H1 (cell line): ENCODE data around the gene CTDNEP1. TPM values are rescaled to one million over a fixed set of nuclear protein-coding genes. Genes with fewer than 3 reads are reported as not detected.
A peak's percentile ranks its signal among the peaks of the same experiment; 100 is the strongest.

Source experiments
- CTCF ChIA-PET: fragments of 300-600 bp; sonication (Branson Sonifier 250); formaldehyde crosslinking; loops from one replicate; lab custom pipeline; 2021; ENCODE audit not compliant: partially characterized antibody; lab: Charles Lee
- POLR2A ChIA-PET: fragments of 300-600 bp; sonication (Branson Sonifier 250); formaldehyde crosslinking; loops from one replicate; lab custom pipeline; 2021; ENCODE audit warnings: inconsistent platforms; ENCODE audit not compliant: partially characterized antibody; lab: Charles Lee
- DNase-seq, 2 experiments: peaks; one replicate each; pipeline versions ENCODE4 v3.0.0 to v3.0.0-alpha.2; 2010 to 2022; ENCODE audit warnings: low spot score in 2 of 2, low read depth in 1 of 2, mixed read lengths in 1 of 2
- FAIRE-seq: peaks from 2 replicates; lab custom pipeline; 2011; peaks lifted over from hg19 to GRCh38; lab: Jason Lieb, UNC
- H2AFZ ChIP-seq: 2 replicates; pipeline ENCODE4 v1.8.1; 2012; ENCODE audit warnings: low read length, inconsistent platforms
- H2AK5ac ChIP-seq: 2 replicates; pipeline ENCODE4 v1.6.1; 2013; ENCODE audit warnings: low read depth, low read length
- H2BK120ac ChIP-seq: replicated peaks from 2 replicates; pipeline ENCODE3; 2013; ENCODE audit warnings: low read depth, low read length, inconsistent platforms
- H2BK12ac ChIP-seq: 2 replicates; pipeline ENCODE4 v1.6.1; 2013; ENCODE audit warnings: low read depth, low read length
- H2BK15ac ChIP-seq: 2 replicates; pipeline ENCODE4 v1.6.1; 2013; ENCODE audit warnings: low read length
- H2BK20ac ChIP-seq: 2 replicates; pipeline ENCODE4 v1.6.1; 2013; ENCODE audit warnings: low read length
- H2BK5ac ChIP-seq: 2 replicates; pipeline ENCODE4 v1.6.1; 2013; ENCODE audit warnings: low read depth, low read length
- H3K14ac ChIP-seq: 2 replicates; pipeline ENCODE4 v1.6.1; 2013; ENCODE audit warnings: inconsistent platforms; ENCODE audit not compliant: insufficient read length
- H3K18ac ChIP-seq: 2 replicates; pipeline ENCODE4 v1.6.1; 2013; ENCODE audit warnings: low read length; ENCODE audit errors: extremely low read depth
- H3K23ac ChIP-seq: 2 replicates; pipeline ENCODE4 v1.6.1; 2013; ENCODE audit warnings: inconsistent platforms; ENCODE audit not compliant: insufficient read length
- H3K23me2 ChIP-seq: 2 replicates; pipeline ENCODE4 v1.6.1; 2013; ENCODE audit warnings: low read depth, low read length
- H3K27ac ChIP-seq: 2 replicates; pipeline ENCODE4 v1.6.1; 2011; ENCODE audit warnings: low read depth, low read length, inconsistent platforms
- H3K27me3 ChIP-seq, 4 experiments: replicated peaks in 1 of 4; 1 replicate in 1 of 4; 2 replicates in 3 of 4; pipeline versions ENCODE4 v1.6.1 to v1.8.1; 2011 to 2013; ENCODE audit warnings: low read length in 3 of 4, mild to moderate bottlenecking in 3 of 4, inconsistent platforms in 2 of 4, mixed read lengths in 2 of 4, moderate library complexity in 1 of 4; ENCODE audit not compliant: control insufficient read depth in 3 of 4, insufficient read depth in 3 of 4; ENCODE audit errors: extremely low read depth in 1 of 4
- H3K36me3 ChIP-seq, 4 experiments: 2 replicates each; pipeline versions ENCODE4 v1.6.1 to v1.8.1; 2011 to 2013; ENCODE audit warnings: mild to moderate bottlenecking in 4 of 4, low read length in 3 of 4, moderate library complexity in 2 of 4, control low read depth in 1 of 4, inconsistent platforms in 1 of 4; ENCODE audit not compliant: insufficient read depth in 4 of 4, control insufficient read depth in 2 of 4
- H3K4ac ChIP-seq: replicated peaks from 2 replicates; pipeline ENCODE3; 2013; ENCODE audit warnings: low read length, low read depth, mixed read lengths, inconsistent platforms; ENCODE audit not compliant: insufficient read length
- H3K4me1 ChIP-seq, 4 experiments: replicated peaks in 1 of 4; 1 replicate in 1 of 4; 2 replicates in 3 of 4; pipeline versions ENCODE4 v1.6.1 to v1.8.1; 2011 to 2013; ENCODE audit warnings: low read length in 3 of 4, inconsistent platforms in 2 of 4, mixed read lengths in 1 of 4; ENCODE audit not compliant: insufficient read depth in 4 of 4, control insufficient read depth in 3 of 4
- H3K4me2 ChIP-seq, 2 experiments: 2 replicates each; pipeline versions ENCODE4 v1.6.1 to v1.8.1; 2011 to 2013; ENCODE audit warnings: low read depth in 2 of 2, low read length in 2 of 2, control low read depth in 1 of 2, inconsistent platforms in 1 of 2, mild to moderate bottlenecking in 1 of 2; ENCODE audit not compliant: insufficient read depth in 1 of 2
- H3K4me3 ChIP-seq, 4 experiments: fragments of 200-600, 300-600 bp in 1 of 4; sonication (generic), shearing (Covaris generic), sonication (Bioruptor Twin) in 1 of 4; 2 replicates each; pipeline versions ENCODE4 v1.5.1 to v1.8.1; 2011 to 2016; ENCODE audit warnings: low read length in 4 of 4, low read depth in 3 of 4, control low read depth in 2 of 4, inconsistent platforms in 2 of 4, mild to moderate bottlenecking in 2 of 4, mixed read lengths in 1 of 4, moderate library complexity in 1 of 4; ENCODE audit not compliant: insufficient read depth in 2 of 4; ENCODE audit errors: extremely low read depth in 1 of 4
- H3K56ac ChIP-seq: replicated peaks from 2 replicates; pipeline ENCODE3; 2013; ENCODE audit warnings: low read depth, mild to moderate bottlenecking, mixed read lengths, low read length, inconsistent platforms; ENCODE audit not compliant: insufficient read length
- H3K79me1 ChIP-seq: 2 replicates; pipeline ENCODE4 v1.6.1; 2013; ENCODE audit warnings: low read depth, low read length, control low read depth
- H3K79me2 ChIP-seq, 2 experiments: 2 replicates each; pipeline versions ENCODE4 v1.6.1 to v1.8.1; 2012 to 2013; ENCODE audit warnings: low read length in 2 of 2, mild to moderate bottlenecking in 2 of 2, inconsistent platforms in 1 of 2; ENCODE audit not compliant: insufficient read depth in 2 of 2, control insufficient read depth in 1 of 2
- H3K9ac ChIP-seq, 4 experiments: replicated peaks in 1 of 4; 1 replicate in 1 of 4; 2 replicates in 3 of 4; pipeline versions ENCODE4 v1.6.1 to v1.8.1; 2011 to 2013; ENCODE audit warnings: low read depth in 3 of 4, low read length in 3 of 4, control low read depth in 2 of 4, mild to moderate bottlenecking in 2 of 4, moderate library complexity in 2 of 4, inconsistent platforms in 1 of 4; ENCODE audit errors: extremely low read depth in 1 of 4
- H3K9me3 ChIP-seq, 2 experiments: 2 replicates each; pipeline versions ENCODE4 v1.6.1 to v1.8.1; 2012 to 2013; ENCODE audit warnings: mild to moderate bottlenecking in 2 of 2, moderate library complexity in 2 of 2, control low read depth in 1 of 2, inconsistent platforms in 1 of 2, low read depth in 1 of 2, low read length in 1 of 2, mixed read lengths in 1 of 2; ENCODE audit not compliant: insufficient read depth in 2 of 2
- H4K20me1 ChIP-seq, 2 experiments: replicated peaks in 1 of 2; 2 replicates each; pipeline versions ENCODE3 to v1.8.1; 2011 to 2013; ENCODE audit warnings: inconsistent platforms in 2 of 2, low read length in 2 of 2, mild to moderate bottlenecking in 1 of 2; ENCODE audit not compliant: insufficient read depth in 2 of 2, control insufficient read depth in 1 of 2
- H4K5ac ChIP-seq: 2 replicates; pipeline ENCODE4 v1.6.1; 2013; ENCODE audit warnings: low read length, low read depth, mixed read lengths, inconsistent platforms; ENCODE audit not compliant: insufficient read length
- H4K8ac ChIP-seq: 2 replicates; pipeline ENCODE4 v1.8.0; 2013; ENCODE audit warnings: mild to moderate bottlenecking, moderate library complexity, low read length, inconsistent platforms; ENCODE audit not compliant: insufficient read depth; ENCODE audit errors: extremely low read depth
- H4K91ac ChIP-seq: replicated peaks from 2 replicates; pipeline ENCODE3; 2013; ENCODE audit warnings: low read length, mixed read lengths, inconsistent platforms; ENCODE audit not compliant: insufficient read length
- BACH1 ChIP-seq: IDR thresholded peaks from 2 replicates; pipeline ENCODE4 v1.6.1; 2012; ENCODE audit warnings: low read length, improper control_type of control experiment
- CHD1 ChIP-seq: IDR thresholded peaks from 2 replicates; pipeline ENCODE4 v1.6.1; 2012; ENCODE audit warnings: low read depth, low read length, improper control_type of control experiment
- CREB1 ChIP-seq: IDR thresholded peaks from 2 replicates; pipeline ENCODE4 v1.6.1; 2012; ENCODE audit warnings: inconsistent platforms
- GABPA ChIP-seq: IDR thresholded peaks from 2 replicates; pipeline ENCODE4 v1.6.1; 2011; ENCODE audit warnings: mild to moderate bottlenecking, low read length, moderate library complexity, borderline replicate concordance; ENCODE audit not compliant: insufficient read depth
- KDM4A ChIP-seq: IDR thresholded peaks from one replicate; pipeline ENCODE4 v1.7.1; 2012; ENCODE audit warnings: low read depth, mild to moderate bottlenecking, moderate library complexity, low read length, inconsistent platforms; ENCODE audit not compliant: severe bottlenecking
- POLR2AphosphoS5 ChIP-seq: IDR thresholded peaks from 2 replicates; pipeline ENCODE4 v1.6.1; 2011; ENCODE audit warnings: low read depth, low read length
- RBBP5 ChIP-seq: IDR thresholded peaks from 2 replicates; pipeline ENCODE4 v1.7.1; 2012; ENCODE audit warnings: low read depth, mild to moderate bottlenecking, inconsistent platforms, low read length, moderate library complexity, borderline replicate concordance
- SAP30 ChIP-seq: fragments of 300-600 bp; sonication (generic); IDR thresholded peaks from 2 replicates; pipeline ENCODE4 v1.7.1; 2012; ENCODE audit warnings: low read length, moderate library complexity, mild to moderate bottlenecking, inconsistent platforms; ENCODE audit not compliant: insufficient read depth, insufficient replicate concordance
- SP4 ChIP-seq: IDR thresholded peaks from 2 replicates; pipeline ENCODE4 v1.6.1; 2012; ENCODE audit warnings: low read length, inconsistent platforms
- SRF ChIP-seq: IDR thresholded peaks from 2 replicates; pipeline ENCODE4 v1.6.1; 2011; ENCODE audit warnings: mild to moderate bottlenecking, low read depth, low read length, moderate library complexity
- ZNF274 ChIP-seq: IDR thresholded peaks from 2 replicates; pipeline ENCODE4 v1.7.0; 2012; ENCODE audit warnings: low read length, borderline replicate concordance; ENCODE audit errors: extremely low read depth
- WGBS, 2 experiments: shearing (Covaris generic) in 1 of 2; methylation state at CpG; one replicate each; pipeline versions ENCODE4 v1.1.6 to v1.1.7; 2013 to 2015; ENCODE audit warnings: low lambda C conversion rate in 2 of 2, mixed read lengths in 2 of 2, inconsistent platforms in 1 of 2, low coverage in 1 of 2, missing lambda C conversion rate in 1 of 2; ENCODE audit not compliant: insufficient replicate concordance in 2 of 2, insufficient coverage in 1 of 2, insufficient read length in 1 of 2; ENCODE audit errors: extremely low coverage in 1 of 2, missing lambda C conversion rate in 1 of 2; 5-methylcytosine and 5-hydroxymethylcytosine counted together
- polyA plus RNA-seq, 7 experiments: library from polyadenylated mRNA; depleted of rRNA in 3 of 7; stranded (reverse) in 5 of 7; unstranded in 2 of 7; fragments of >200 nt in 5 of 7; fragments of 200-250 nt in 2 of 7; gene quantifications; 1 replicate in 5 of 7; 2 replicates in 1 of 7; 4 replicates in 1 of 7; pipeline versions ENCODE4 v1.2.1 to v1.2.3, GENCODE V29; 2011 to 2013; ENCODE audit warnings: missing spikeins in 2 of 7, mixed read lengths in 2 of 7
- total RNA-seq: library from RNA; stranded (reverse); fragmentation: NEBNext Ultra II Directional; extraction: Animal tissue kit (Norgen Biotek cat#: 25700); gene quantifications from 2 replicates; pipeline ENCODE4 v1.2.1, GENCODE V29; 2021

CTDNEP1 gene
- total and polyA plus RNA-seq, 2 of the 8 experiments (the other 6 are each of a cell fraction or from before 2014, with no cell fraction given) = 114 to 123 TPM

- peaks cover 3% of the 10 kb centered on the region; the same call in 1 of the 2 replicates for H3K79me1 ChIP-seq
- H2BK5ac ChIP-seq = peak overlapping the region; percentile 82; the same call in 1 of the 2 replicates
- H3K56ac ChIP-seq = no peak overlapping the region
- no peak overlapping the region for H4K91ac ChIP-seq
- peaks cover 0 to 45% of the 10 kb centered on the region in 2 experiments; a peak in 2 of 4 replicates for H3K79me2 ChIP-seq
- 3% methylated on average over 41 of the region's 45 CpGs; no CpG with 5 or more reads in 1 of the 2 experiments for WGBS, 2 experiments
- no peaks in the 10 kb centered on the region for H3K27me3 ChIP-seq
- H3K4ac ChIP-seq = no peak overlapping the region
- DNase-seq (peak; percentile 99 to 100), FAIRE-seq (peak; percentile 90)
- ChIA-PET POLR2A (interaction anchor here (0.7 to 3.7 kb wide), 22 partner anchors 9 to 190 kb away, joined by 3 to 22 read pairs (median 4); partner anchors contain the start of genes CLDN7, CTDNEP1, DVL2 and ELP5), CTCF (interaction anchor here (0.6 to 2.1 kb wide), 17 partner anchors 11 to 478 kb away, joined by 3 to 16 read pairs (median 3); partner anchors contain the start of genes DVL2, GABARAP, PHF23 and SLC16A11)
- peak overlapping the region; percentile 86 for H3K27ac ChIP-seq
- H2BK12ac ChIP-seq = 0 out of 2 replicates have a peak overlapping the region, but pooled peaks have one; percentile 39
- H3K23ac ChIP-seq = no peak overlapping the region
- H3K4me2 ChIP-seq = peak overlapping the region; percentile 69 to 87
- H3K18ac ChIP-seq = peak overlapping the region; percentile 53
- H4K8ac ChIP-seq = no peak overlapping the region
- H3K14ac ChIP-seq = no peak overlapping the region
- no peaks in the 10 kb centered on the region for H3K9me3 ChIP-seq
- H2BK20ac ChIP-seq = no peak overlapping the region
- H3K36me3 ChIP-seq = no peaks in the 10 kb centered on the region
- H2BK15ac ChIP-seq = 0 out of 2 replicates have a peak overlapping the region, but pooled peaks have one; percentile 2
- no peak overlapping the region for H2AK5ac ChIP-seq
- no peaks in the 10 kb centered on the region for H4K20me1 ChIP-seq
- H4K5ac ChIP-seq = no peak overlapping the region
- peaks cover 26% of the 10 kb centered on the region; the same call in 1 of the 2 replicates for H3K23me2 ChIP-seq
- H2BK120ac ChIP-seq = no peak overlapping the region
- no peak overlapping the region for H2AFZ ChIP-seq
- H3K4me1 ChIP-seq = peaks cover 9 to 45% (median 28%) of the 10 kb centered on the region in 4 experiments
- peak overlapping the region in 3 of 4 experiments; percentile 35 to 71 (median 66); a peak in 5 of 7 replicates for H3K9ac ChIP-seq
- peak overlapping the region; percentile 44 to 68 (median 50); a peak in 7 of 8 replicates for H3K4me3 ChIP-seq
- TF ChIP-seq GABPA (no peak), SAP30 (peak; percentile 24), SP4 (peak; percentile 75; the same call in 1 of the 2 replicates), SRF (no peak), CHD1 (no peak), BACH1 (no peak; the same call in 1 of the 2 replicates), KDM4A (no peak), CREB1 (peak; percentile 59; the same call in 1 of the 2 replicates), POLR2AphosphoS5 (no peak), RBBP5 (no peak; the same call in 1 of the 2 replicates), ZNF274 (no peak)
Observed at GRCh38 chr17:7214300-7215135, 37.0 kb downstream of the CTDNEP1 start.
